ENCODE results near the gene CDC37. TPM values are rescaled to one million over a fixed set of nuclear protein-coding genes. Genes with fewer than 3 reads are reported as not detected.

CDC37 gene
- total and polyA plus RNA-seq, 2 of the 4 experiments (the other 2 are of a cell fraction): 209 to 650 TPM

DNA sequence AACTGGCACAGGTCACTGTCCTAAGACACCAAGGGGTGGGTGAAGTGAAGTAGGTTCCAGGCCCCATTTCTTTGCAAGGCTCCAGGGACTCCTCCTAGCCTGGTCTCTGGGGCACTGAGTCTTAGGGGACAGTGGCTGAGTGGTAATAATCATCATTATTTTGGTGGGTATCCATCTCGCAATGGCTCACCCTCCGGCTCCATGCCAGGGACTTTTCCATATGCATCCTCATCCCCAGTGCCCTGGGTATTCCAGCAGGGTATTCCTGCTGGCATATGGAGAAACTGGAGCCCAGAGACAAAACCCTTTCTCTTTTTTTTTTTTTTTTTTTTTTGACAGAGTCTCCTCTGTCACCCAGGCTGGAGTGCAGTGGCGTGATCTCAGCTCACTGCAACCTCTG, 19.5 kb upstream of the CDC37 start:
- in situ Hi-C loops (cut with MboI; ENCODE audit: low sequenced_read_pairs) (no loop called here), intact Hi-C loops (cut with micrococcal nuclease) (no loop called here), dilution Hi-C loops (cut with HindIII; ENCODE audit: low sequenced_read_pairs, unreplicated experiment) (no loop called here)
- Histone ChIP-seq H2BK5ac (ENCODE audit: low read depth, low read length, poor library complexity, severe bottlenecking) (no peak overlapping the region), H3K4me1 (ENCODE audit: control insufficient read depth, insufficient read depth, low read length) (peaks cover 13% of the 10 kb centered on the region), H4K5ac (ENCODE audit: low read depth, low read length) (no peak overlapping the region), H3K4me3 (ENCODE audit: insufficient read depth, low read depth, low read length) (no peak overlapping the region), H3K14ac (replicated peaks; ENCODE audit: low read depth, low read length) (no peak overlapping the region), H3K79me1 (ENCODE audit: low read depth in 1 of 2, low read length in 2 of 2) (no peaks in the 10 kb centered on the region; a peak in 1 of 4 replicates), H4K20me1 (ENCODE audit: insufficient read depth, low read length) (peaks cover 18% of the 10 kb centered on the region), H2BK20ac (ENCODE audit: low read depth, low read length) (no peak overlapping the region), H3K27ac (ENCODE audit: insufficient read depth, low read length) (no peak overlapping the region), H2AFZ (replicated peaks; ENCODE audit: low read length, poor library complexity) (no peak overlapping the region), H3K36me3 (ENCODE audit: control insufficient read depth, insufficient read depth, low read length) (no peaks in the 10 kb centered on the region), H3K18ac (ENCODE audit: low read depth, low read length) (no peak overlapping the region), H3K9ac (ENCODE audit: low read depth, low read length) (no peak overlapping the region), H3K4me2 (ENCODE audit: low read depth, low read length) (no peak overlapping the region), H2AK9ac (replicated peaks; ENCODE audit: low read depth, low read length, poor library complexity) (peak overlapping the region; percentile 6), H3K27me3 (ENCODE audit: control insufficient read depth, insufficient read depth, low read length) (peaks cover 41% of the 10 kb centered on the region), H3K23ac (ENCODE audit: low read depth, low read length) (no peak overlapping the region), H3K56ac (ENCODE audit: extremely low read depth, insufficient read depth, low read length) (no peak overlapping the region), H2AK5ac (ENCODE audit: low read depth, low read length) (no peak overlapping the region), H2BK120ac (ENCODE audit: low read depth, low read length) (no peak overlapping the region), H3K9me1 (ENCODE audit: insufficient read depth, low read length) (no peaks in the 10 kb centered on the region), H4K91ac (ENCODE audit: insufficient read depth, low read depth, low read length) (no peak overlapping the region), H4K8ac (ENCODE audit: low read depth in 2 of 2, low read length in 2 of 2) (no peak overlapping the region), H3K4ac (ENCODE audit: low read depth, low read length) (no peak overlapping the region), H3K9me3 (ENCODE audit: control insufficient read depth, insufficient read depth, low read length) (no peaks in the 10 kb centered on the region), H2BK15ac (ENCODE audit: low read depth, low read length) (no peak overlapping the region)
- BruUV-seq (replicated peaks): no TSS peak
- TF ChIP-seq, protein P1, sequence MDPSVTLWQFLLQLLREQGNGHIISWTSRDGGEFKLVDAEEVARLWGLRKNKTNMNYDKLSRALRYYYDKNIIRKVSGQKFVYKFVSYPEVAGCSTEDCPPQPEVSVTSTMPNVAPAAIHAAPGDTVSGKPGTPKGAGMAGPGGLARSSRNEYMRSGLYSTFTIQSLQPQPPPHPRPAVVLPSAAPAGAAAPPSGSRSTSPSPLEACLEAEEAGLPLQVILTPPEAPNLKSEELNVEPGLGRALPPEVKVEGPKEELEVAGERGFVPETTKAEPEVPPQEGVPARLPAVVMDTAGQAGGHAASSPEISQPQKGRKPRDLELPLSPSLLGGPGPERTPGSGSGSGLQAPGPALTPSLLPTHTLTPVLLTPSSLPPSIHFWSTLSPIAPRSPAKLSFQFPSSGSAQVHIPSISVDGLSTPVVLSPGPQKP (IDR thresholded peaks at IDR 0.05; ENCODE audit: borderline replicate concordance, low read depth, low read length): no peak
- CTCF ChIA-PET: no interaction called here
- POLR2A ChIA-PET (ENCODE audit: unreplicated experiment): no interaction called here
- DNase-seq (no peak), ATAC-seq (ENCODE audit: low read depth) (no peak)
- no CpG with 5 or more reads among the region's 3 CpGs for WGBS, 2 experiments (ENCODE audit: extremely low coverage in 2 of 2, insufficient read length in 1 of 2)

Measured in IMR-90 (cell line).